Smooth muscle cell (in vitro differentiated cells): ENCODE measurements around the gene PLPP3. TPM values are rescaled to one million over a fixed set of nuclear protein-coding genes. Genes with fewer than 3 reads are reported as not detected.

Experiments
- DNase-seq: peaks from one replicate; lab custom pipeline; 2025; ENCODE audit not compliant: unreplicated experiment; lab: John Stamatoyannopoulos, UW
- H2AFZ ChIP-seq: fragments of 200-600 bp; sonication (generic); 2 replicates; pipeline ENCODE4 v1.6.0; 2016; ENCODE audit warnings: antibody characterized with exemption, low read depth, mild to moderate bottlenecking
- H3F3A ChIP-seq: fragments of 200-600 bp; sonication (generic); 2 replicates; pipeline ENCODE4 v1.6.0; 2017; ENCODE audit warnings: antibody characterized with exemption, low read depth
- H3K27ac ChIP-seq: fragments of 200-600 bp; sonication (generic); 2 replicates; pipeline ENCODE4 v1.5.1; 2016; ENCODE audit warnings: low read depth, mild to moderate bottlenecking
- H3K27me3 ChIP-seq: fragments of 200-600 bp; sonication (generic); 2 replicates; pipeline ENCODE4 v1.6.1; 2016; ENCODE audit warnings: low read depth, mild to moderate bottlenecking
- H3K36me3 ChIP-seq: fragments of 200-600 bp; sonication (generic); 2 replicates; pipeline ENCODE4 v1.5.1; 2016; ENCODE audit warnings: low read depth
- H3K4me1 ChIP-seq: fragments of 200-600 bp; sonication (generic); 2 replicates; pipeline ENCODE4 v1.5.1; 2016; ENCODE audit warnings: low read depth
- H3K4me2 ChIP-seq: fragments of 200-600 bp; sonication (generic); 2 replicates; pipeline ENCODE4 v1.6.0; 2016; ENCODE audit warnings: mild to moderate bottlenecking
- H3K4me3 ChIP-seq: fragments of 200-600 bp; sonication (generic); 2 replicates; pipeline ENCODE4 v1.5.1; 2016; ENCODE audit warnings: mild to moderate bottlenecking
- H3K79me2 ChIP-seq: fragments of 200-600 bp; sonication (generic); 2 replicates; pipeline ENCODE4 v1.6.0; 2016; ENCODE audit warnings: low read depth, mild to moderate bottlenecking
- H3K9ac ChIP-seq: fragments of 200-600 bp; sonication (generic); 2 replicates; pipeline ENCODE4 v1.6.0; 2016; ENCODE audit warnings: low read depth
- H3K9me3 ChIP-seq: fragments of 200-600 bp; sonication (generic); replicated peaks from 2 replicates; pipeline ENCODE4 v1.5.1; 2016; ENCODE audit warnings: low read depth
- H4K20me1 ChIP-seq: fragments of 200-600 bp; sonication (generic); 2 replicates; pipeline ENCODE4 v1.6.0; 2016; ENCODE audit warnings: low read depth
- CTCF ChIP-seq: fragments of 200-600 bp; sonication (generic); IDR thresholded peaks from 2 replicates; pipeline ENCODE4 v1.5.1; 2017; ENCODE audit warnings: borderline replicate concordance, mild to moderate bottlenecking, antibody characterized with exemption; ENCODE audit not compliant: insufficient read depth, poor library complexity, severe bottlenecking
- WGBS: methylation state at CpG from one replicate; pipeline ENCODE4 v1.1.7; 2016; ENCODE audit warnings: low lambda C conversion rate; 5-methylcytosine and 5-hydroxymethylcytosine counted together
- polyA plus RNA-seq: library from polyadenylated mRNA; unstranded; fragments of >200 nt; fragmentation: Nextera tagmentation; extraction: Ambion mirVana; gene quantifications from 2 replicates; pipeline ENCODE4 v1.2.1, GENCODE V29; 2016
- total RNA-seq: library from RNA; depleted of rRNA; stranded (reverse); fragments of >200 nt; gene quantifications from 2 replicates; pipeline ENCODE4 v1.2.3, GENCODE V29; 2014

PLPP3 gene
- total and polyA plus RNA-seq, 2 experiments from 2014 or later: 56.9 to 81.5 TPM

- WGBS: 93% methylated on average over 1 of the region's 1 CpG
- Histone ChIP-seq H3K4me2 (no peak overlapping the region), H3K9ac (no peak overlapping the region), H3F3A (no peaks in the 10 kb centered on the region), H3K27ac (no peak overlapping the region), H3K36me3 (no peaks in the 10 kb centered on the region), H3K27me3 (no peaks in the 10 kb centered on the region), H3K4me3 (no peak overlapping the region), H4K20me1 (peaks cover 100% of the 10 kb centered on the region), H3K4me1 (peaks cover 23% of the 10 kb centered on the region), H3K79me2 (peaks cover 94% of the 10 kb centered on the region), H3K9me3 (no peaks in the 10 kb centered on the region), H2AFZ (no peak overlapping the region)
- DNase-seq: no peak
- TF ChIP-seq CTCF: no peak
Measured at GRCh38 chr1:56553046-56553445, 26.3 kb downstream of the PLPP3 start.

- Histone ChIP-seq H3K4me1 (peaks cover 23% of the 10 kb centered on the region), H3K9ac (no peak overlapping the region)
Measured at GRCh38 chr1:56552349-56552748, 27.0 kb downstream of the PLPP3 start.

GRCh38 chr1:56551691-56552090, 27.7 kb downstream of the PLPP3 start:
- no peaks in the 10 kb centered on the region for H3K27me3 ChIP-seq
- H3K4me2 ChIP-seq: no peak overlapping the region
- H3K27ac ChIP-seq: no peak overlapping the region
- peaks cover 96% of the 10 kb centered on the region for H3K79me2 ChIP-seq
- H3K4me3 ChIP-seq: no peak overlapping the region
- H3K9ac ChIP-seq: no peak overlapping the region
- no peak for DNase-seq
- no peak for TF ChIP-seq CTCF
- no peak overlapping the region for H2AFZ ChIP-seq
- no peaks in the 10 kb centered on the region for H3K9me3 ChIP-seq
- peaks cover 100% of the 10 kb centered on the region for H4K20me1 ChIP-seq
- no peaks in the 10 kb centered on the region for H3K36me3 ChIP-seq
- 96% methylated on average over 3 of the region's 3 CpGs for WGBS
- no peaks in the 10 kb centered on the region for H3F3A ChIP-seq
- peaks cover 23% of the 10 kb centered on the region for H3K4me1 ChIP-seq

More at GRCh38 chr1:56552349-56552748, 27.0 kb downstream of the PLPP3 start:
- Histone ChIP-seq H3K36me3 (no peaks in the 10 kb centered on the region), H3K79me2 (peaks cover 94% of the 10 kb centered on the region), H3F3A (no peaks in the 10 kb centered on the region), H3K9me3 (no peaks in the 10 kb centered on the region), H3K27ac (no peak overlapping the region), H3K27me3 (no peaks in the 10 kb centered on the region), H3K4me3 (no peak overlapping the region), H4K20me1 (peaks cover 100% of the 10 kb centered on the region), H2AFZ (no peak overlapping the region), H3K4me2 (no peak overlapping the region)
- TF ChIP-seq CTCF: no peak
- no peak for DNase-seq

GRCh38 chr1:56550859-56551188, 28.5 kb downstream of the PLPP3 start:
- Histone ChIP-seq H3K27me3 (no peaks in the 10 kb centered on the region), H3K4me3 (no peak overlapping the region), H3K79me2 (peaks cover 96% of the 10 kb centered on the region), H3K27ac (no peak overlapping the region), H2AFZ (no peak overlapping the region), H3K4me1 (peaks cover 23% of the 10 kb centered on the region), H4K20me1 (peaks cover 100% of the 10 kb centered on the region), H3K36me3 (no peaks in the 10 kb centered on the region), H3F3A (no peaks in the 10 kb centered on the region), H3K4me2 (no peak overlapping the region), H3K9me3 (no peaks in the 10 kb centered on the region), H3K9ac (no peak overlapping the region)
- no peak for TF ChIP-seq CTCF
- DNase-seq: no peak
- WGBS: 79% methylated on average over 4 of the region's 4 CpGs
